HepG2 (cell line): ENCODE measurements around the gene PMEPA1. TPM values are rescaled to one million over a fixed set of nuclear protein-coding genes. Genes with fewer than 3 reads are reported as not detected.

Source experiments
- ATAC-seq: fragments of 200-7000 bp; cut with Tn5 transposase; 3 replicates; pipeline ENCODE4 v1.9.1; 2020; ENCODE audit warnings: mild to moderate bottlenecking, moderate library complexity
- BruUV-seq: library from RNA; stranded (reverse); fragments of 400-500 nt; replicated peaks from 2 replicates; lab custom pipeline; 2021; lab: Mats Ljungman, UMichigan
- CTCF ChIA-PET: fragments of 300-600 bp; formaldehyde crosslinking; extraction: SDS; loops from one replicate; lab custom pipeline; 2021; ENCODE audit warnings: low total read pairs, inconsistent platforms, low intra/inter-chr PET ratio; lab: Yijun Ruan, JAX
- POLR2A ChIA-PET: fragments of 350-600 bp; sonication (Branson Sonifier 250); formaldehyde crosslinking; loops from one replicate; lab custom pipeline; 2020; ENCODE audit warnings: antibody characterized with exemption, inconsistent platforms; lab: Yijun Ruan, JAX
- DNase-seq: peaks from one replicate; pipeline ENCODE4 v3.0.0-alpha.2; 2015; ENCODE audit warnings: low spot score
- FAIRE-seq: peaks from 3 replicates; lab custom pipeline; 2011; peaks lifted over from hg19 to GRCh38; lab: Jason Lieb, UNC
- H2AFZ ChIP-seq: one replicate; pipeline ENCODE4 v1.6.1; 2011; ENCODE audit warnings: low read length, inconsistent platforms
- H3K27ac ChIP-seq: fragments of 300-600 bp; 3 replicates; pipeline ENCODE4 v1.8.0; 2011; ENCODE audit warnings: mixed run types, mild to moderate bottlenecking, mixed read lengths, low read length, inconsistent platforms; ENCODE audit not compliant: insufficient read depth; ENCODE audit errors: extremely low read length
- H3K27me3 ChIP-seq, 2 experiments: fragments of 200-600 bp in 1 of 2; 2 replicates in 1 of 2; 3 replicates in 1 of 2; pipeline versions ENCODE4 v1.6.0 to v1.8.0; 2011; ENCODE audit warnings: low read length in 2 of 2, mild to moderate bottlenecking in 2 of 2, moderate library complexity in 2 of 2, inconsistent platforms in 1 of 2; ENCODE audit not compliant: insufficient read depth in 2 of 2, control insufficient read depth in 1 of 2
- H3K36me3 ChIP-seq, 2 experiments: fragments of 200-600 bp in 1 of 2; replicated peaks in 1 of 2; 2 replicates in 1 of 2; 3 replicates in 1 of 2; pipeline versions ENCODE4 v1.5.1 to v1.8.0; 2011; ENCODE audit warnings: low read length in 2 of 2, inconsistent platforms in 1 of 2; ENCODE audit not compliant: insufficient read depth in 2 of 2, control insufficient read depth in 1 of 2
- H3K4me1 ChIP-seq: 2 replicates; pipeline ENCODE4 v1.5.1; 2012; ENCODE audit warnings: low read length, inconsistent platforms; ENCODE audit not compliant: insufficient read depth
- H3K4me2 ChIP-seq: 2 replicates; pipeline ENCODE4 v1.6.0; 2011; ENCODE audit warnings: low read depth, low read length, inconsistent platforms
- H3K4me3 ChIP-seq, 3 experiments: fragments of 200-600 bp in 1 of 3; sonication (generic), shearing (Covaris generic) in 1 of 3; replicated peaks in 1 of 3; 2 replicates each; pipeline ENCODE4 v1.5.1; 2011 to 2016; ENCODE audit warnings: low read length in 3 of 3, inconsistent platforms in 2 of 3, low read depth in 2 of 3, mild to moderate bottlenecking in 2 of 3, control low read depth in 1 of 3, mixed read lengths in 1 of 3; ENCODE audit not compliant: insufficient read depth in 1 of 3
- H3K79me2 ChIP-seq: one replicate; pipeline ENCODE4 v1.6.1; 2011; ENCODE audit warnings: low read length, inconsistent platforms; ENCODE audit not compliant: insufficient read depth
- H3K9ac ChIP-seq: 2 replicates; pipeline ENCODE4 v1.6.0; 2011; ENCODE audit warnings: mild to moderate bottlenecking, low read depth, low read length, inconsistent platforms; ENCODE audit not compliant: insufficient read depth
- H3K9me3 ChIP-seq: 2 replicates; pipeline ENCODE4 v1.5.1; 2012; ENCODE audit warnings: mild to moderate bottlenecking, low read length
- H4K20me1 ChIP-seq: 2 replicates; pipeline ENCODE4 v1.6.0; 2011; ENCODE audit warnings: inconsistent platforms, mild to moderate bottlenecking, low read length, moderate library complexity; ENCODE audit not compliant: insufficient read depth
- ATF7 ChIP-seq, 2 experiments: fragments of 450-650 bp in 1 of 2; sonication (generic) in 1 of 2; formaldehyde crosslinking in 1 of 2; IDR thresholded peaks; 2 replicates each; pipeline versions ENCODE4 v1.4.0 to v1.6.1; 2016 to 2020; ENCODE audit warnings: antibody characterized with exemption in 1 of 2, mild to moderate bottlenecking in 1 of 2, missing genetic modification reagents in 1 of 2
- CREB1 ChIP-seq, 2 experiments: fragments of 450-650 bp in 1 of 2; IDR thresholded peaks; 2 replicates each; pipeline ENCODE4 v1.6.1; 2016 to 2017; ENCODE audit warnings: control low read depth in 1 of 2, mild to moderate bottlenecking in 1 of 2, missing compliant biosample characterization in 1 of 2, missing genetic modification characterization in 1 of 2
- EED ChIP-seq: sonication (generic); formaldehyde crosslinking; IDR thresholded peaks from 2 replicates; pipeline ENCODE4 v1.5.0; 2020; ENCODE audit warnings: mild to moderate bottlenecking, missing genetic modification reagents
- GPN1 ChIP-seq: sonication (generic); formaldehyde crosslinking; IDR thresholded peaks from 2 replicates; pipeline ENCODE4 v1.5.1; 2020; ENCODE audit warnings: missing genetic modification reagents, borderline replicate concordance
- KLF11 ChIP-seq: IDR thresholded peaks from 2 replicates; pipeline ENCODE4 v1.6.1; 2016; ENCODE audit warnings: missing compliant biosample characterization
- KLF13 ChIP-seq: sonication (generic); formaldehyde crosslinking; IDR thresholded peaks from 2 replicates; pipeline ENCODE4 v1.4.0; 2020; ENCODE audit warnings: mild to moderate bottlenecking, missing genetic modification reagents
- MYC ChIP-seq: sonication (generic); formaldehyde crosslinking; IDR thresholded peaks from 2 replicates; pipeline ENCODE4 v1.9.0; 2021; ENCODE audit warnings: missing genetic modification reagents, borderline replicate concordance
- NFYC ChIP-seq: IDR thresholded peaks from 2 replicates; pipeline ENCODE4 v1.6.1; 2016; ENCODE audit warnings: missing genetic modification reagents, missing compliant biosample characterization
- PRMT3 ChIP-seq: sonication (generic); formaldehyde crosslinking; IDR thresholded peaks from 2 replicates; pipeline ENCODE4 v1.8.1; 2022; ENCODE audit warnings: low read depth, mild to moderate bottlenecking, moderate library complexity, missing genetic modification reagents, borderline replicate concordance
- SIX1 ChIP-seq: sonication (generic); formaldehyde crosslinking; IDR thresholded peaks from 2 replicates; pipeline ENCODE4 v1.4.0; 2020; ENCODE audit warnings: missing genetic modification reagents, borderline replicate concordance
- XRCC5 ChIP-seq: fragments of 200-400 bp; formaldehyde crosslinking; optimal IDR thresholded peaks from 2 replicates; pipeline ENCODE3; 2017; ENCODE audit warnings: mild to moderate bottlenecking, low read length
- ZKSCAN1 ChIP-seq: fragments of 150-350 bp; IDR thresholded peaks from 2 replicates; pipeline ENCODE4 v1.6.1; 2014; ENCODE audit warnings: low read length
- ZNF12 ChIP-seq: sonication (generic); formaldehyde crosslinking; IDR thresholded peaks from 2 replicates; pipeline ENCODE4 v1.5.0; 2020; ENCODE audit warnings: missing genetic modification reagents
- ZNF124 ChIP-seq: sonication (generic); formaldehyde crosslinking; IDR thresholded peaks from 2 replicates; pipeline ENCODE4 v1.4.0; 2020; ENCODE audit warnings: missing genetic modification reagents
- ZNF296 ChIP-seq: sonication (generic); formaldehyde crosslinking; conservative IDR thresholded peaks from 2 replicates; pipeline ENCODE4 v1.5.0; 2020; ENCODE audit warnings: mild to moderate bottlenecking, missing genetic modification reagents
- ZNF3 ChIP-seq: IDR thresholded peaks from 2 replicates; pipeline ENCODE4 v1.7.0; 2017; ENCODE audit warnings: inconsistent platforms
- ZNF326 ChIP-seq: sonication (generic); formaldehyde crosslinking; IDR thresholded peaks from 2 replicates; pipeline ENCODE4 v1.4.0; 2020; ENCODE audit warnings: missing genetic modification reagents, borderline replicate concordance
- WGBS: methylation state at CpG from one replicate; pipeline ENCODE4 v1.1.6; 2017; ENCODE audit warnings: low lambda C conversion rate; 5-methylcytosine and 5-hydroxymethylcytosine counted together
- in situ Hi-C: cut with HindIII; loops from 2 replicates; pipeline ENCODE4 v1.10.0; 2017; ENCODE audit warnings: low pct_unique_long_range_greater_than_20kb; ENCODE audit not compliant: extremely low pct_ligation_motif_present
- intact Hi-C: fragments of 100-400 bp; cut with micrococcal nuclease; formaldehyde crosslinking; loops from one replicate; pipeline ENCODE4 v1.10.0; 2022; ENCODE audit not compliant: unreplicated experiment
- polyA plus RNA-seq, 8 experiments: library from polyadenylated mRNA; depleted of rRNA in 3 of 8; stranded (reverse) in 7 of 8; unstranded in 1 of 8; fragments of >200 nt; fragmentation: Illumina TruSeq in 4 of 8; extraction: Trizol in 4 of 8; gene quantifications; 2 replicates each; pipeline versions ENCODE4 v1.2.1 to v1.2.3, GENCODE V29; 2011 to 2016; ENCODE audit warnings: low read depth in 4 of 8, missing spikeins in 1 of 8, mixed read lengths in 1 of 8; ENCODE audit not compliant: insufficient read depth in 1 of 8
- total RNA-seq, 5 experiments: library from RNA; depleted of rRNA; stranded (reverse); fragments of >200 nt; fragmentation: Illumina TruSeq; extraction: Trizol; gene quantifications; 2 replicates each; pipeline ENCODE4 v1.2.3, GENCODE V29; 2016; ENCODE audit warnings: low read depth in 1 of 5
- TF ChIP-seq, protein P1 (sequence below): sonication (generic); formaldehyde crosslinking; IDR thresholded peaks from 2 replicates; pipeline ENCODE4 v1.8.0; 2022; ENCODE audit warnings: mild to moderate bottlenecking, missing genetic modification reagents; ENCODE audit not compliant: insufficient replicate concordance

PMEPA1 gene
- total and polyA plus RNA-seq, 2 of the 13 experiments (the other 11 are each of a cell fraction or from before 2014, with no cell fraction given) = not detected

DNA sequence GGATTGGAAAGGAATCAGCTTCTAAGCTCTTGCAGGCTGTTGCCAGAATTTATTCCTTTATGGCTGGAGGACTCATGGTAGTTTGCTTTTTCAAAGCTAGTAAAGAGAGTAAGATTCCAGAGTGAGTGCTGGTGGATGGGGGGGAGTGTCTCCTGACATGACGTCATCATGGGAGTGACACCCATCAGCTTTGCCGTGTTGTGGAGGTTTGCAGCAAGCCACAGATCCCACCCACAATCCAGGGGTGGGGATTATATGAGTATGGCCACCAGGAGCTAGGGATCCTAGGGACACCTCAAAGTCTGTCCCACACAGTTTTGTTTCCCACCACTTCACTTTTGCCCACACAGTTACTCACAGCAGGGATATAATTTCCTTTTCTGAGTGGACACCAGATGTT lies 28.7 kb upstream of the PMEPA1 start:
- no peak overlapping the region for H3K4me2 ChIP-seq
- FAIRE-seq (no peak), DNase-seq (no peak), ATAC-seq (no peak)
- H3K27me3 ChIP-seq = peaks cover 3 to 54% of the 10 kb centered on the region in 2 experiments; a peak in 4 of 5 replicates
- in situ Hi-C loops (no loop called here), intact Hi-C loops (no loop called here)
- no peaks in the 10 kb centered on the region for H3K9me3 ChIP-seq
- WGBS = 0% methylated on average over 2 of the region's 2 CpGs
- no peaks in the 10 kb centered on the region for H3K4me1 ChIP-seq
- no peaks in the 10 kb centered on the region for H3K36me3 ChIP-seq
- BruUV-seq = no TSS peak
- H4K20me1 ChIP-seq = no peaks in the 10 kb centered on the region
- TF ChIP-seq EED (CRISPR knock-in tag) (no peak), ATF7 (IDR thresholded peaks at IDR 0.05) (peak; percentile 99), ATF7 (CRISPR knock-in tag; IDR thresholded peaks at IDR 0.05) (no peak), PRMT3 (CRISPR knock-in tag) (no peak), ZNF296 (CRISPR knock-in tag) (no peak), SIX1 (CRISPR knock-in tag) (no peak), NFYC (CRISPR knock-in tag) (no peak), ZNF12 (CRISPR knock-in tag) (no peak), ZNF326 (CRISPR knock-in tag) (no peak), ZNF3 (CRISPR knock-in tag) (no peak), XRCC5 (no peak), MYC (CRISPR knock-in tag) (no peak), ZNF124 (CRISPR knock-in tag) (no peak), ZKSCAN1 (no peak), KLF11 (no peak), KLF13 (CRISPR knock-in tag) (no peak), CREB1 (IDR thresholded peaks at IDR 0.05) (peak; percentile 98), CREB1 (CRISPR knock-in tag; IDR thresholded peaks at IDR 0.05) (no peak), GPN1 (CRISPR knock-in tag) (no peak)
- TF ChIP-seq, protein P1, sequence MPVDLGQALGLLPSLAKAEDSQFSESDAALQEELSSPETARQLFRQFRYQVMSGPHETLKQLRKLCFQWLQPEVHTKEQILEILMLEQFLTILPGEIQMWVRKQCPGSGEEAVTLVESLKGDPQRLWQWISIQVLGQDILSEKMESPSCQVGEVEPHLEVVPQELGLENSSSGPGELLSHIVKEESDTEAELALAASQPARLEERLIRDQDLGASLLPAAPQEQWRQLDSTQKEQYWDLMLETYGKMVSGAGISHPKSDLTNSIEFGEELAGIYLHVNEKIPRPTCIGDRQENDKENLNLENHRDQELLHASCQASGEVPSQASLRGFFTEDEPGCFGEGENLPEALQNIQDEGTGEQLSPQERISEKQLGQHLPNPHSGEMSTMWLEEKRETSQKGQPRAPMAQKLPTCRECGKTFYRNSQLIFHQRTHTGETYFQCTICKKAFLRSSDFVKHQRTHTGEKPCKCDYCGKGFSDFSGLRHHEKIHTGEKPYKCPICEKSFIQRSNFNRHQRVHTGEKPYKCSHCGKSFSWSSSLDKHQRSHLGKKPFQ (CRISPR knock-in tag) = no peak
- no peaks in the 10 kb centered on the region for H3K79me2 ChIP-seq
- no peak overlapping the region for H3K4me3 ChIP-seq
- no peak overlapping the region for H2AFZ ChIP-seq
- CTCF ChIA-PET = no interaction called here
- no peak overlapping the region for H3K9ac ChIP-seq
- POLR2A ChIA-PET = no interaction called here
- no peak overlapping the region for H3K27ac ChIP-seq
